ENCODE measurements around the gene UAP1. TPM values are rescaled to one million over a fixed set of nuclear protein-coding genes. Genes with fewer than 3 reads are reported as not detected.

Gene UAP1
- polyA plus RNA-seq, 1 donor from 2014 or later, result 40.1 TPM

Small RNAs within 50 kb of the gene (small RNA-seq; reads per million reads assigned to genes)
- 0 reads per million in 3 experiments for gene UQCRBP2

Other genes starting within 250 kb of the UAP1 start
- gene SPATA46, start 184.9 kb upstream of the UAP1 start, polyA plus RNA-seq, result not detected in 2 replicates
- gene C1orf226, start 180.0 kb upstream of the UAP1 start, polyA plus RNA-seq, result 6.7 and 10.2 TPM in 2 replicates
- not detected in 2 replicates for gene SH2D1B, start 149.6 kb upstream of the UAP1 start, polyA plus RNA-seq
- gene UHMK1, start 63.9 kb upstream of the UAP1 start, polyA plus RNA-seq, result 21.5 and 22.2 TPM in 2 replicates
- 0.69 and 0.76 TPM in 2 replicates for gene DDR2, start 70.7 kb downstream of the UAP1 start, polyA plus RNA-seq
- 56.6 and 75.5 TPM in 2 replicates for gene HSD17B7, start 229.0 kb downstream of the UAP1 start, polyA plus RNA-seq